ENCODE results near the gene FAM163B.
A peak's percentile ranks its signal among the peaks of the same experiment; 100 is the strongest.

Gene FAM163B

DNA sequence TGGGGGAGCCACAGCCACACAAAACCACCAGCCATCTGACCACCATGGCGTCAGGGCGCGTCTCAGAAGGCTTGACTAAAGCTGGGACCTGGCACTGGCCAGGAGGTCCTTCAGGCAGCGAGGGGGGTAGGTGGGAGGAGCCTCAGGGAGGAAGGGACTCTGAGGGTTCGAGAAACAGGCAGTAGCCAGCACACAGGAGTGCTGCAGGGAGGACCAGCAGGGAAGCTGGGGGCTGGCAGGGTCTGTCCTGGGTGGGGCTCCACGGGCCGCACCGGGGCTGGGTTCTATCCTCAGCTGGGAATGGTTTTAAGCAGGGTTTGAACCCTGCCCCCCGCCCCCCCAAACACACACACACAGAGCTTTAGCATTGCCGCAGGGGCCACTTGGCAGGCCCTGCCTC lies 7.4 kb downstream of the FAM163B start:
- H3K4me3 ChIP-seq (ENCODE audit: low read length) = no peak overlapping the region
- TF ChIP-seq, protein P1, sequence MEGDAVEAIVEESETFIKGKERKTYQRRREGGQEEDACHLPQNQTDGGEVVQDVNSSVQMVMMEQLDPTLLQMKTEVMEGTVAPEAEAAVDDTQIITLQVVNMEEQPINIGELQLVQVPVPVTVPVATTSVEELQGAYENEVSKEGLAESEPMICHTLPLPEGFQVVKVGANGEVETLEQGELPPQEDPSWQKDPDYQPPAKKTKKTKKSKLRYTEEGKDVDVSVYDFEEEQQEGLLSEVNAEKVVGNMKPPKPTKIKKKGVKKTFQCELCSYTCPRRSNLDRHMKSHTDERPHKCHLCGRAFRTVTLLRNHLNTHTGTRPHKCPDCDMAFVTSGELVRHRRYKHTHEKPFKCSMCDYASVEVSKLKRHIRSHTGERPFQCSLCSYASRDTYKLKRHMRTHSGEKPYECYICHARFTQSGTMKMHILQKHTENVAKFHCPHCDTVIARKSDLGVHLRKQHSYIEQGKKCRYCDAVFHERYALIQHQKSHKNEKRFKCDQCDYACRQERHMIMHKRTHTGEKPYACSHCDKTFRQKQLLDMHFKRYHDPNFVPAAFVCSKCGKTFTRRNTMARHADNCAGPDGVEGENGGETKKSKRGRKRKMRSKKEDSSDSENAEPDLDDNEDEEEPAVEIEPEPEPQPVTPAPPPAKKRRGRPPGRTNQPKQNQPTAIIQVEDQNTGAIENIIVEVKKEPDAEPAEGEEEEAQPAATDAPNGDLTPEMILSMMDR (IDR thresholded peaks at IDR 0.05; ENCODE audit: insufficient read depth, low read depth, low read length, missing control alignments) = no peak
- DNase-seq (ENCODE audit: low read depth) = no peak

DNA sequence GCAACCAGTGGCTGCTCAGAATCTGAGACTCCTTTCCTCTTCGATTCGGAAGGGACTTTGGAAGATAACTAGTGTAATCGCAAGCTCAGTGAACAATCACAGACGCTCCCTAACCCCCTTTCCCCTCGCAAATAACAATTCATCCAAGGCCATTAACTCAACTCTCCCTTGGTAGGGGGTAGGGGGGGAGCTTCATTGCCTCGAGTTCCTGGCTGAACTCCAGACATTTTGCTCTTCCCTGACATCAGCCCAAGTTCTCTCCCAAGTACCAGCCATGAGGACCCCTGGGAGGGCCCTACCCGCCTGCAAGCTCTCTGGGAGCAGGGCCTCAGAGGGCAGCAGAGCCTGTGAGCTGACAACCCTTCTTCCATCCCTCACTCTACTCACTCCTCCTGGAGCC lies 8.4 kb downstream of the FAM163B start:
- H3K4me3 ChIP-seq (ENCODE audit: low read length) = no peak overlapping the region
- DNase-seq (ENCODE audit: low read depth) = no peak
- TF ChIP-seq, protein P1 (IDR thresholded peaks at IDR 0.05; ENCODE audit: insufficient read depth, low read depth, low read length, missing control alignments) = no peak

DNA sequence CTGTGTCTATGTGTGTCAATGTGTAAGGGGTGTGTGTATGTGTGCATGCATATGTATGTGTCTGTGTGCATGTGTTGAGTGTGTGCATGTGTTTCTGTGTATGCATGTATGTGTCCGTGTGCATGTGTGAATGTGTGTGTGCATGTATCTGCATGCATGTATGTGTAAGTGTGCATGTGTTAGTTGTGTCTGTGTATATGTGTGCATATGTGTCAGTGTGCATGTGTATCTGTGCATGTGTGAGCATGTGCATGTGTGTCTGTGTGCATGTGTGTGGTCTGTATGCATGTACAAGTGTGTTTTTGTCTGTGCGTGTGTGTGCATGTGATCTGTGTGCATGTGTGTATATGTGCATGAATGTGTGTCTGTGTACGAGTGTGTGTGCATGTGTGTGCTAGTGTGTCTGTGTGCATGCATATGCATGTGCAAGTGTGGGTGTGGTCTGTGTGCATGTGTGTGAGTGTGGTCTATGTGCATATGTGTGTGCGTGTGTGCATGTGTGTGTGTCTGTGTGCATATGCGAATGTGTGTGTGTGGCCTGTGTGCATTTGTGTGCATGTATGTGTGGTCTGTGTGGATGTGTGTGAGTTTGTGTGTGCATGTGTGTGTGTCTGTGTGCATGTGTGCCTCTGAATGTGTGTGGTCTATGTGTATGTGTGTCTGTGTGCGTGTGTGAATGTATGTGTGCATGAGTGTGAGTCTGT lies 9.6 kb downstream of the FAM163B start:
- no peak overlapping the region for H3K4me3 ChIP-seq (ENCODE audit: low read length)
- DNase-seq (ENCODE audit: low read depth) = no peak
- TF ChIP-seq, protein P1 (IDR thresholded peaks at IDR 0.05; ENCODE audit: insufficient read depth, low read depth, low read length, missing control alignments) = no peak

DNA sequence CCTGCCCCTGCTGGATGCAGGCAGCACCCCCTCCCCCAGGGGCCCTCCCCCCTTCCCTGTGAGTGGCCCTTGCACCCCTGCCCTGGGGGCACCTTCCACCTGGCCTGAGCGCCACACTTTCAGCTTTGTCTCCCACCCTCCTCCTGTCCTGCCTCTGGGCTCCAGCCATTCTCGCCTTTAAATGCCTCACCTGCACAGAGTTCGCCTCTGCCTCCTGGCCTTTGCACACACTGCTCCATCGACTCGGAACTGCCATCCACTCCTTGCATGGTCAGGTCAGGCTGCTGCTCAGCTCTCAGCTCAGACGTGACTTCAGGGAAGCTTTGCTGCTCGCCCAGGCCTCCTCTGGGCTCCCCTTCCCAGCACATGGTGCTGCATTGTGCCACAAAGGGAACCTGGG lies 10.2 kb downstream of the FAM163B start:
- TF ChIP-seq, protein P1 (IDR thresholded peaks at IDR 0.05; ENCODE audit: insufficient read depth, low read depth, low read length, missing control alignments) = no peak
- DNase-seq (ENCODE audit: low read depth) = no peak
- no peak overlapping the region for H3K4me3 ChIP-seq (ENCODE audit: low read length)

DNA sequence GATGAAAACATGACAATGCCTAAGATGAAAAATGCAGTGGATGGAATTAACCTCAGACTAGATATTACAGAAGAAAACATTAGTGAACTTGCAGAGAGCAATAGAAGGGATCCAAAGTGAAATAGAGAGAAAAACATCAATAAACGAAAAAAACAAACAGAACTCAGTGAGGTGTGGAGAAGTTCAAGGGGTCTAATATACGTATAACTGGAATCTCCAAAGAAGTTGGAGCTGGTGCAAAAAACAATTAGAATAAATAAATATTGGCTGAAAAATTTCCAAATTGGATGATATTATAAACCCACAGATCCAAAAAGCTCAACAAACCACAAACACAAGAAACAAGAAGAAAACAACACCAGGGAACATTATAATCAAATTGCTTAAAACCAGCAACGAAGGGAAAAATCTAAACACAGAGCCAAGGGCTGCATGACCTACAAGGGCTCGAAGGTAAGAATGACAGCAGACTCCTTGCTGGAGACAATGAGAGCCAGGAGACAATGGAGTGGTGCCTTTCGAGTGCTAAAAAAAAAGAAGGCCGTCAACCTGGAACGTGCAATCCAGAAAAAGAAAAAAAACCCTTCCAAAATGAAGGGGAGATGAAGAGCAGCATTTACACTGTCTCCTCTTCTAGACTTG lies 11.8 kb downstream of the FAM163B start:
- TF ChIP-seq, protein P1 (IDR thresholded peaks at IDR 0.05; ENCODE audit: insufficient read depth, low read depth, low read length, missing control alignments) = no peak
- DNase-seq (ENCODE audit: low read depth) = peak; percentile 11
- H3K4me3 ChIP-seq (ENCODE audit: low read length) = no peak overlapping the region

DNA sequence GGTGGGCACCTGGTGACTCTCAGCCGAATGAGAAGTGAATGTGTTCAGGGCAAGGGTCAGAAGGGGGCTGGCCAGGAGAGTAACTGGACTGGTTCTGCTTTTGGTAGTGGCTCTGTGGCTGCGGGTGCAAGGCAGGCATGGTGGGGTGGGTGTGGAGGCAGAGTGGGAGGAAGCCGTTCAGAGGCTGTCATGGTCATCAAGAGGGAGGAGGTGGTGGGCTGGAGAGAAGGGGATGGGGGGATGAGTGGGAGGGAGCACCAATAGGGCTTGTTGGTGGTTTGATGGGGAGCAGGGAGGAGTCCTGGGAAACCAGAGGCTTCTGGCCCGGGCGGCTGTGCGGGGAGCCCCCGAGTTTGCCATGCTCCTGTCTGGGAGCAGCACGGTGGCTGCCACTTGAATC lies 13.3 kb downstream of the FAM163B start:
- no peak for DNase-seq (ENCODE audit: low read depth)
- TF ChIP-seq, protein P1 (IDR thresholded peaks at IDR 0.05; ENCODE audit: insufficient read depth, low read depth, low read length, missing control alignments) = no peak

DNA sequence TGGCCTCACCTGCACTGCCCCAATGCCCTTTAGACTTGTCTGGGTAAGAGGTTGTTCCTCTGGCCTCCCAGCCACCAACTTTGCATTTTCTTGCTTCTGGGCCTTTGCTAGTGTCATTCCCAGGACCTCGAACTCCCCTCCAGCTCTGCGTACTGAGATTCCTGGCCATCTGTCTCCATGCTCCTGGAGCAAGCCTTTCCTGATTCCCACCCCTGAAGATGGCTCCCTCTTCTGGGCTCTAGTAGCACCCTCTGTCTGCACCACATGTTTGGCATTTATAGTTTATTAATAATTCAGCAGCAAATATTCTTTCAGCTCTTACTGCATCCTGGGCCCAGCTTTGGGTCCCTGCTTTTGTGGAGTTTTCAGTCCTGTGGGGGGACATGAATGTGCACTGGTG lies 14.9 kb downstream of the FAM163B start:
- DNase-seq (ENCODE audit: low read depth) = no peak
- no peak overlapping the region for H3K4me3 ChIP-seq (ENCODE audit: low read length)
- TF ChIP-seq, protein P1 (IDR thresholded peaks at IDR 0.05; ENCODE audit: insufficient read depth, low read depth, low read length, missing control alignments) = no peak

More for the DNA sequence above, 13.3 kb downstream of the FAM163B start:
- H3K4me3 ChIP-seq (ENCODE audit: low read length) = no peak overlapping the region

Data from epithelial cell of esophagus (primary cell).